NCI-H460 (cell line): ENCODE measurements around the gene RIC1. TPM values are rescaled to one million over a fixed set of nuclear protein-coding genes. Genes with fewer than 3 reads are reported as not detected.
"Not testable (repeated sequence)": the region's sequence is repeated elsewhere in the genome, so short reads cannot be mapped to it uniquely, and the experiment has no call there.

Experiments
- DNase-seq: peaks from one replicate; pipeline ENCODE4 v3.0.0-alpha.2; 2016; ENCODE audit warnings: low read depth; ENCODE audit errors: extremely low read depth
- total RNA-seq: library from RNA; depleted of rRNA; stranded (reverse); fragments of >200 nt; shearing (Covaris generic); gene quantifications from 2 replicates; pipeline ENCODE4 v1.2.3, GENCODE V29; 2014

RIC1 gene
- total RNA-seq, 1 experiment from 2014 or later, result 16.6 TPM

DNA sequence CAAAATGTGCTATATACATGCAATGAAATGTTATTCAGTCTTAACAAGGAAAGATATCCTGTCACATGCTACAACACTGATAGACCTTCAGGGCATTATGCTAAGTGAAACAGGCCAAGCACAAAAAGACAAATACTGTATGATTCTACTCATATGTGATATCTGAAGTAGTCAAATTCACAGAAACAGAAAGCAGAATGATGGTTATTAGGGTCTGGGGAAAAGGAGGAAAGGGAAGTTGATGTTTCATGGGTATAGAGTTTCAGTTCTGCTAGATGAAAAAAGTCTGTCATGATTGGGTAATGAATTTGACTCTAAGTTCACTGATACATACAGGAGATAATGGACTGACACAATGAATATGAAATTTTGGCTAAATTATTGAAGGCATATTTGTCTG is 11.2 kb upstream of the RIC1 start:
- DNase-seq, result no peak

DNA sequence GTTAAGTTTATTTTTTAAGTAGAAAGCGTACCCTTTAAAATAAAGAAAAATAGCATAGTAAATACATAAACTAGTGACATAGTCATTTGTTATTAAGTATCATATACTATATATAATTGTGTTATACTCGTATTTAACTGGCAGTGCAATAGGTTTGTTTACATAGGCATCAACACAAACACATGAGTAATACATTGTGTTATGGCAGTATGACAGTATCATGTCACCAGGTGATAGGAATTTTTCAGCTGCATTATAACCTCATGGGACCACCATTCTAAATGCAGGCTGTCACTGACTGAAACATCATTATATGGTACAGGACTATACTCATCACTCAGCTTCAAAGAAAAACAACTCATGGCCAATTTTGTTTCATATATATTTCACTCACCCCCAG is 8.4 kb upstream of the RIC1 start:
- no peak for DNase-seq

- no peak for DNase-seq
Measured at GRCh38 chr9:5621327-5621726, 7.6 kb upstream of the RIC1 start.

- no peak for DNase-seq
Measured at GRCh38 chr9:5622016-5622415, 6.9 kb upstream of the RIC1 start.

DNA sequence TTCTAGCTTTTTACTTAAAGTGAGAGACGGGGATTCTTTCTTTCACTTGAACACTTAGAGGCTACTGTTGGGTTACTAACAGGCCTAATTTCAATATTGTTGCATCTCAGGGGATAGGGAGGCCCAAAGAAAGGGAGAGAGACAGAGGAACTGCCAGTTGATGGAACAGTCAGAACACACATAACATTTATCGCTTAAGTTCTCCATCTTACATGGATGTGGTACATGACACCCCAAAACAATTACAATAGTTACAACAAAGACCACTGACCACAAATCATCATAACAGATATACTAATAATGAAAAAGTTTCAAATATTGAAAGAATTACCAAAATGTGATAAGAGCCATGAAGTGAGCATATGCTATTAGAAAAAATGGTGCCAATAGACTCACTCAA is 4.3 kb upstream of the RIC1 start:
- DNase-seq, result no peak

DNA sequence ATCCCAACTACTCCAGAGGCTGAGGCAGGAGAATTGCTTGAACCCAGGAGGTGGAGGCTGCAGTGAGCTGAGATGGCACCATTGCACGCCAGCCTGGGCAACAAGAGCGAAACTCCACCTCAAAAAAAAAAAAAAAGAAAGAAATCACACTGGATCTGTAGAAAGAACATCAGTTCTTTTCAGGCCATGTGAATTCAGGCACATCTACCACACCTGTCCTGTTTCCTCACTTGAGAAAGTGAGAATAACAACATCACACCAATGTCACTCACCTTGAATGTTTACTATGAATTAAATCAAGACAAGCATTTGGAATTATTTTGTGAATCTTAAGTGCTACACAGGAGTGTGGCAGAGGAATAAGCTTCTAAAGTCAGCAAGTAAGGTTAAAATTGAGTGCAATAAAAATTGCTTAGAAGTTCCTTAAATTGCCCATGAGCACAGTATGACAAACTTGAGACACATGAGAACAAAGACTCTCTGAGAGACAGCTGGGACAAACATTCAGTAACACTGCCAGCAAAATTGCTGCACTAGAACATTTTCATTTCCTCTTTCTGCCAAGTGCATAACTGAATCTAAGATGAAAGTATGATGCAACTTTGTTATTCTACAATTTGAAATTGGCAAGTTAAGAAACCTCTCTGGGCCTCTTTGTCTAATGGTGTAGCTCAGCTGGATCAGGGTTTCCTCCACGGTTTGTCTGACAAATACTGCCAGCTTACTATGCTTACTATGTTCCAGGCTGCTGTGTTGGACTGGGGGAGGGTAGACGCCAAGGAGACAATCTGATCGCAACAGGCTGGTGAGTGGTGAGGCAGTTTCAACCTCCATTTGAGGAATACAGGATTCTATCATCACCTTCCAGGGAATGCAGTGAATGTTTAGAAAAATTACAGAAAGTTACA is 1.9 kb upstream of the RIC1 start:
- DNase-seq, result no peak

DNA sequence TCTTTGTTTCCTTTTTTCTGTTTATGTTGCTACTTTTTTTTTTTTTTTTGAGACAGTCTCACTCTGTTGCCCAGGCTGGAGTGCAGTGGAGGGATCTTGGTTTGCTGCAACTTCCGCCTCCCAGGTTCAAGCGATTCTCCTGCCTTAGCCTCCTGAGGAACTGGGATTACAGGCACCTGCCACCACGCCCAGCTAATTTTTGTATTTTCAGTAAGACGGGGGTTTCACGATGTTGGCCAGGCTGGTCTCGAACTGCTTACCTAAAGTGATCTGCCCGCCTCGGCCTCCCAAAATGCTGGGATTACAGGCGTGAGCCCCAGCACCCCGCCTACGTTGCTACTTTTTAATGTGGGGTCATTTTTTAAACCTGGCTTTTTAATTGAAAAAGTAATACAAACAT is 1.2 kb upstream of the RIC1 start:
- not testable (repeated sequence) for DNase-seq

DNA sequence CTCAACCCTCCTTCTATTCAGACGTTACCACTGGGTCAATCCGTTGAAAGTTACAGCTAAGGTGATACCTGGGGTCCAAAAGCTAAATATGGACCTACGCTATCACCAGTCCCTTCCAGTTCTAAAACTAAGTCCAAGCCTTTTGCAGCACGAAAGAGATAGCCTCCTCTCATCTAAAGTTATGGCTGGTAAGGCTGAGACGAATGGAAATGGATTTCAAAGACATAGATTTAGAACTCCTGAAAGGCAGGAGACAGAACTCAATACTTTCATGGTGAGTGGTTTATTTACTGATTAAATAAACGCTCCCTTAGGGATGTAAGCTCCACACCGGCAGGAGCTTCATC is 751 bp upstream of the RIC1 start:
- DNase-seq, result no peak

DNA sequence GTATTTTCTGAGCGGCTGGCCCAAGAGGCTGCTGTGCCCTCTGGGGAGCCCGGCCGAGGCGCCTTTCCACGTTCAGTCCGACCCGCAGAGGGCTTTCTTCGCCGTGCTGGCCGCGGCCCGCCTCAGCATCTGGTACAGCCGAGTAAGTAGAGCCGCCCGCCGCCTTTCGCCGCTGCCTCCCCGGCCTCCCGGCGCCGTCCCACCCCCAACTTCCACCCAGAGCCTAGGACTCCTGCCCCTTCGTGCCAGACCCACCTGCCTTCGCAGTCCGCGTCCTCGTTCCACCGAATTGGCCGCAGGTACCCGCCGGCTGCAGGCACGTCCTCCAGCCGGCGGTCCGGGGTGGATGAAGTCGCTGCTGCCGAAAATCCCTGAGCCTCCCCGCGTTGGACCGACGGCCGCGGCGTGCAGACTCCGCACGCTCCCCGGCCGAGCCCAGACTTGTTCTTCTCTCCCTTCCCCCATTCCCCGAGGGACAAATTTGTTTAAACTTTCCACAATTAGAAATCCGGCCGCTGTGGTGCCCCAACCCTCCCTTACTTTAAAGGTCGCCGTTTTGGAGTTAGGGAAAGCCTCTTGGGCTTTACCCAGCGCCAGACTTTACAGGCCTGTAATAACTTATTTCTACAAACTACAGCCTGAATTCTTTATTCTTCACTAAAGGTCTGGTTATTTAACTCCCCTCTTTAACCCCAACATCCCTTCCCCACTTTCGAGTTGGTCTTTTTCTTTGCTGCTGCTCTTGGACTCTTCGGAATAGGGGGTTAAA is 589 bp downstream of the RIC1 start:
- no peak for DNase-seq

GRCh38 chr9:5630081-5630507 is 1.2 kb downstream of the RIC1 start:
- DNase-seq, result no peak

- DNase-seq, result no peak
Measured at GRCh38 chr9:5631026-5631425, 2.1 kb downstream of the RIC1 start.

DNA sequence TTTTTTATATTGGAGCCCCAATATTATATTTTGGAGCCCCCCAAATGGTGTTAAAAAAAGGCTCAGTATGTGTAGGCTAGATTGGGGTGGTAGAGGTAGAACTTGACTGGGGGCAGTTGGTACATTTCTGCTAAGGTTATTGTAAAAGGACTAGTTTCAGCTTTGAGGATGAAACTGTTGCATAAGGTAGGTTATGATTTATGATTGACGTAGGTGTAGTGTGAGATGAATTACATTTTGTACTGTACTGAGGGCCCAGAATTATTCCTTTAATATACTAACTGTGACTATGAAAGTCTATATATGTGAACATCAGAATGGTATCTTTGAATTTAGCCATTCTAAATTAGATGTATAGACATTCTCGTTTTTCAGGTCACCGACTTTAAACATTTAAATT is 3.6 kb downstream of the RIC1 start:
- no peak for DNase-seq

DNA sequence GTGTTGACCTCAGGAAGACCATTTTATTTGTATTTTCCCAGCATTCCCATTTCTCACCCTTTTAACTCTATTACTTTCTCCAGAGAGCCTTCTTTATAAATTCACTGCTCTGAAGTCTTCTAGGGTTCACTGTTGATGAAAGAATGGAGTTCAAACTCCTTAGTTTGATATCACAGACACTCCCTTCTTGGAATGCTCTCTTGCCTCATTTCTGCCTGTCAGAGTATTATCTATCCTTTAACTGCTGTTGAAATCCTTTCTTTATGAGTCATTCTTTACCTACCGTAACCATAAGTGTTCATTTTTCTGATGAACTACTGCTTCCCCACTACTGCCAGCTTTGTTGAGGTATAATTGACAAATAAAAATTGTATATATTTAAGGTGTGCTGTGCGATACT is 4.3 kb downstream of the RIC1 start:
- DNase-seq, result no peak

DNA sequence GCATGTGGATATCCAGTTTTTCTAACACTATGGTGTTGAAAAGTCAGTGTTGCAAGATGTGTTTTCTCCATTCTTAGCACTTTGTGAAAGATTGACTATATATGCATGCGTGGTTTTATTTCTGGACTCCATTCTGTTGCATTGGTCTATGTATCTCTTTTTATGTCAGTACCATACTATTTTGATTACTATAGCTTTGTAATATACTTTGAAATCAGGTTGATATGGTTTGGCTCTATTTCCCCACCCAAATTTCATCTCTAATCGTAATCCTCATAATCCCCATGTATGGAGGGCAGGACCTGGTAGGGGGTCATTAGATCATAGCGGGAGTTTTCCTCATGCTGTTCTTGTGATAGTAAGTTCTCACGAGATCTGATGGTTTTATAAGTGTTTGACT is 6.5 kb downstream of the RIC1 start:
- no peak for DNase-seq

DNA sequence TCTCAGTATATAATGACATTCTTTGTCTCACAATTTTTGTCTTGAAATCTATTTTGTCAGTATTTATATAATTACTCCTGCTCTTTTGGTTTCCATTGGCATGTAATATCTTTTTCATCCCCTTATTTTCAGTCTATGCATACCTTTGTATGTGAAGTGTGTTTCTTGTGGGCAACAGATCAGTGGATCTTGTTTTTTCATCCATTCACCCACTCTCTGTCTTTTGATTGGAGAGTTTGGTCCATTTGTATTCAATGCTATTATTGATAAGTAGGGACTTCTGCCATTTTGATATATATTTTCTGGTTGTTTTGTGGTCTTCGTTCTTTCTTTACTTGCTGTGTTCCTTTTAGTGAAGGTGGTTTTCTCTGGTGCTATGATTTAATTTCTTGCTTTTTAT is 10.9 kb downstream of the RIC1 start:
- DNase-seq, result no peak

- no peak for DNase-seq
Measured at GRCh38 chr9:5642170-5642569, 13.3 kb downstream of the RIC1 start.

GRCh38 chr9:5643005-5643624 is 14.2 kb downstream of the RIC1 start:
- no peak for DNase-seq

DNA sequence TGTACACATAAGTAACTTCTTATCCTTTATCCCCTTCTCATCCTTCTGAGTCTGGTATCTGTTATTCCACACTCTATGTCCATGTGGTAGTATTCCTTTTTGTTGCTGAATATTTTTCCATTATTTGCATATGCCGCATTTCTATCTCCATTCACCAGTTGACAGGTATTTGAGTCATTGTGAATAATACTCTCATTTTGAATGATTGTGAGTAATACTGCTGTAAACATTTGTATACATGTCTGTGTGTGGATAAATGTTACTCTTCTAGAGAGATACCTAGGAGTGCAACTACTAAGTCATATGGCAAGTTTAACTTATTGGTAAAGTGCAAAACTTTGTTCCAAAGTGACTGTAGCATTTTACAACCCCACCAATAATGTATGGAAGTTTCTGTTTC is 15.6 kb downstream of the RIC1 start:
- no peak for DNase-seq

- DNase-seq, result no peak
Measured at GRCh38 chr9:5646116-5646515, 17.2 kb downstream of the RIC1 start.

- no peak for DNase-seq
Measured at GRCh38 chr9:5650356-5651105, 21.6 kb downstream of the RIC1 start.

DNA sequence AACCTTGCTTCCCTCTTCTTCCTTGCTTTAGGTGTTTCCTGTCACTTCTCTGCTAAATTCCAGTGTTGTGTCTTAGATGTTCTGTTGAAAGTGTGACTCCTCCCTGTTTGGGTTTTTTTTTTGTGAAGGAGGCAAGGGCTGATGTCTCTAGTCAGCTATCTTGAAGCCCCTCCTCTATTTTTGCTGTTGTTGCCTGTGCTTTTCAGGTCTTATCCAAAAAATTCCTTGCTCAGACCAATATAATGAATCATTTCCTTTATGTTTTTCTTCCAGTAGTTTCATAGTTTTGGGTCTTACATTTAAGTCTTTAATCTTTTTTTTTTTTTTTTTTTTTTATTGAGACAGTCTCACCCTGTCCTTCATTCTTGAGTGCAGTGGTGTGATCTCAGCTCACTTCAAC is 22.3 kb downstream of the RIC1 start:
- no peak for DNase-seq
